ENCODE results near the gene SLC30A5.
A peak's percentile ranks its signal among the peaks of the same experiment; 100 is the strongest.

SLC30A5 gene

DNA sequence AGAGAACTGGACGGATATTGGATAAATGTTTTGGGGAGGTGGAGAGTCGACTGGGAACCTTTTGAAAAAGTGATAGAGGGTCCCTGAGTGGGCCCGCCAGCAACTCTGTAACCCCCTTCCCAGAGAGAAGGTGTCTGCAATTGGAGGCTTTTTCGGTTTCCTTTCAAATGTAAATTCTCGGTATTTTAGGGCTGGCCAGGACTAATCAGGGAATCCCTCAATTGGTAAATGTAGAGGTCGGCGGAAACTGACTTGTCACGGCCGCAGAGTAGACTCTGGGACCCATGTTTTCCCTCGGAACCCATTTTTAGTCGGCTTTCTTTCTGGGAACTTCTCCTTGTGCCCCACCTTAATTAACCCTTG lies 73.7 kb downstream of the SLC30A5 start:
- Histone ChIP-seq H3K4me1 (ENCODE audit: insufficient read depth, insufficient read length) (no peaks in the 10 kb centered on the region), H3K36me3 (ENCODE audit: insufficient read depth, insufficient read length, low read length) (peaks cover 44% of the 10 kb centered on the region), H3K9ac (ENCODE audit: insufficient read length, low read depth) (peak overlapping the region; percentile 96), H3K4me3 (ENCODE audit: insufficient read length, low read depth) (peak overlapping the region; percentile 95), H3K9me3 (ENCODE audit: insufficient read depth, low read length) (no peaks in the 10 kb centered on the region), H3K27me3 (ENCODE audit: insufficient read depth, insufficient read length) (no peaks in the 10 kb centered on the region)
- DNase-seq (ENCODE audit: low read depth, low spot score) = peak; percentile 16
- TF ChIP-seq ZNF274 (IDR thresholded peaks at IDR 0.05; ENCODE audit: low read depth, low read length) (no peak), YY1 (IDR thresholded peaks at IDR 0.05; ENCODE audit: insufficient read depth, insufficient read length) (no peak), SUZ12 (IDR thresholded peaks at IDR 0.05; ENCODE audit: extremely low read depth, insufficient read depth, insufficient read length) (no peak)

DNA sequence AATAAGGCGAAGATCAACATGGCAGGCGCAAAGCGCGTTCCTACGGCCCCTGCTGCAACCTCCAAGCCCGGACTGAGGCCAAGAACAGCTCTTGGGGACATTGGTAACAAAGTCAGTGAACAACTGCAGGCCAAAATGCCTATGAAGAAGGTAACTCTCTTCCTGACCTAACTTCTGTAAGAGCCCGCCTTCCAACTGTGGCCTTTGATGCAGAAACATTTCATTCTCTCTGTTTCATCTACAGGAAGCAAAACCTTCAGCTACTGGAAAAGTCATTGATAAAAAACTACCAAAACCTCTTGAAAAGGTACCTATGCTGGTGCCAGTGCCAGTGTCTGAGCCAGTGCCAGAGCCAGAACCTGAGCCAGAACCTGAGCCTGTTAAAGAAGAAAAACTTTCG lies 74.1 kb downstream of the SLC30A5 start:
- TF ChIP-seq SUZ12 (IDR thresholded peaks at IDR 0.05; ENCODE audit: extremely low read depth, insufficient read depth, insufficient read length) = no peak
- no peak for TF ChIP-seq ZNF274 (IDR thresholded peaks at IDR 0.05; ENCODE audit: low read depth, low read length)
- no peak for TF ChIP-seq YY1 (IDR thresholded peaks at IDR 0.05; ENCODE audit: insufficient read depth, insufficient read length)
- Histone ChIP-seq H3K27me3 (ENCODE audit: insufficient read depth, insufficient read length) (no peaks in the 10 kb centered on the region), H3K4me1 (ENCODE audit: insufficient read depth, insufficient read length) (no peaks in the 10 kb centered on the region), H3K9me3 (ENCODE audit: insufficient read depth, low read length) (no peaks in the 10 kb centered on the region), H3K36me3 (ENCODE audit: insufficient read depth, insufficient read length, low read length) (peaks cover 45% of the 10 kb centered on the region), H3K9ac (ENCODE audit: insufficient read length, low read depth) (peak overlapping the region; percentile 96), H3K4me3 (ENCODE audit: insufficient read length, low read depth) (peak overlapping the region; percentile 95)
- DNase-seq (ENCODE audit: low read depth, low spot score) = no peak

DNA sequence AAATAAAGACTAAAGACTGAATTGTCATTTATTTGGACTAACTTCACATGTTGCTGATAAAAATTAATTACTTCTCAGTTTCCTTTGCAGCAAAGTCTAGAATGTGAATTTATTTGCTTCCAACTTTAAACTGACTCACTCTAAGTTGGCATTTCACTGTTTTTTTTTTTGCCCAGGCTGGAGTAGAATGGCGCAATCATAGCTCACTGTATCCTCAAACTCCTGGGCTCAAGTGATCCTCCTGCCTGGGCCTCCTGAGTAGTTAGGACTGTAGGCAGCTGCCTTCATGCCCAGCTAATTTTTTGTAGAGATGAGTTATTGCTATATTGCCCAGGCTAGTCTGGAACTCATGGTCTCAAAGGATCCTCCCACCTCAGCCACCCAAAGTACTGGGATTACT lies 76.7 kb downstream of the SLC30A5 start:
- H3K9me3 ChIP-seq (ENCODE audit: insufficient read depth, low read length) = no peaks in the 10 kb centered on the region
- no peak overlapping the region for H3K9ac ChIP-seq (ENCODE audit: insufficient read length, low read depth)
- TF ChIP-seq YY1 (IDR thresholded peaks at IDR 0.05; ENCODE audit: insufficient read depth, insufficient read length) = no peak
- TF ChIP-seq ZNF274 (IDR thresholded peaks at IDR 0.05; ENCODE audit: low read depth, low read length) = no peak
- TF ChIP-seq SUZ12 (IDR thresholded peaks at IDR 0.05; ENCODE audit: extremely low read depth, insufficient read depth, insufficient read length) = no peak
- H3K36me3 ChIP-seq (ENCODE audit: insufficient read depth, insufficient read length, low read length) = peaks cover 71% of the 10 kb centered on the region
- no peak overlapping the region for H3K4me3 ChIP-seq (ENCODE audit: insufficient read length, low read depth)
- H3K27me3 ChIP-seq (ENCODE audit: insufficient read depth, insufficient read length) = no peaks in the 10 kb centered on the region
- DNase-seq (ENCODE audit: low read depth, low spot score) = no peak
- no peaks in the 10 kb centered on the region for H3K4me1 ChIP-seq (ENCODE audit: insufficient read depth, insufficient read length)

DNA sequence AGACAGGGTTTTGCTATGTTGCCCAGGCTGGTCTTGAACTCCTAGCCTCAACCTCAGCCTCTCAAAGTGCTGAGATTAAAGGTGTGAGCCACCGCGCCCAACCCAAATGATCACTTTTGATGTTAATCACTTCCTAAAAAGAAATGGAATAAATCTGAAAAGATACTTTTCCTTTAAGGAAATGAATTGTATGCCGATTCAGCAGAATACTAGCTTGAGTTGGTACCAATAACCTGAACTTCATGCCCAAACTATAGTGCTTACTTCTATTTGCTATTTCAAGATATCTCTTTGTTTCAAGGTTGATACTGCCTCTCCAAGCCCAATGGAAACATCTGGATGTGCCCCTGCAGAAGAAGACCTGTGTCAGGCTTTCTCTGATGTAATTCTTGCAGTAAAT lies 77.2 kb downstream of the SLC30A5 start:
- Histone ChIP-seq H3K4me1 (ENCODE audit: insufficient read depth, insufficient read length) (no peaks in the 10 kb centered on the region), H3K36me3 (ENCODE audit: insufficient read depth, insufficient read length, low read length) (peaks cover 75% of the 10 kb centered on the region), H3K27me3 (ENCODE audit: insufficient read depth, insufficient read length) (no peaks in the 10 kb centered on the region), H3K9me3 (ENCODE audit: insufficient read depth, low read length) (no peaks in the 10 kb centered on the region), H3K9ac (ENCODE audit: insufficient read length, low read depth) (no peak overlapping the region), H3K4me3 (ENCODE audit: insufficient read length, low read depth) (no peak overlapping the region)
- no peak for TF ChIP-seq ZNF274 (IDR thresholded peaks at IDR 0.05; ENCODE audit: low read depth, low read length)
- no peak for DNase-seq (ENCODE audit: low read depth, low spot score)
